OCI-LY3 (cell line): ENCODE measurements around the gene UNC5A.

Source experiments
- H2AFZ ChIP-seq: fragments of 200-600, 300-600 bp; shearing (Covaris generic); 2 replicates; pipeline ENCODE4 v1.6.0; 2014; ENCODE audit warnings: antibody characterized with exemption, low read depth, low read length
- H3K27ac ChIP-seq: fragments of 200-600, 300-600 bp; sonication (generic); 2 replicates; pipeline ENCODE4 v1.5.1; 2014; ENCODE audit warnings: mild to moderate bottlenecking, low read length, moderate library complexity, mixed read lengths
- H3K27me3 ChIP-seq: fragments of 200-600, 300-600 bp; sonication (generic); 2 replicates; pipeline ENCODE4 v1.6.1; 2014; ENCODE audit warnings: low read depth, low read length, mixed read lengths
- H3K36me3 ChIP-seq: fragments of 200-600, 300-600 bp; sonication (generic); replicated peaks from 2 replicates; pipeline ENCODE3; 2014; ENCODE audit warnings: low read depth, low read length, mixed read lengths
- H3K4me1 ChIP-seq: fragments of 300-600, 200-600 bp; sonication (generic); 2 replicates; pipeline ENCODE4 v1.6.1; 2014; ENCODE audit warnings: low read length, mixed read lengths
- H3K4me2 ChIP-seq: fragments of 200-600, 300-600 bp; sonication (generic); 2 replicates; pipeline ENCODE4 v1.6.1; 2014; ENCODE audit warnings: low read length, mixed read lengths
- H3K4me3 ChIP-seq: fragments of 300-600, 200-600 bp; sonication (generic); 2 replicates; pipeline ENCODE4 v1.5.1; 2014; ENCODE audit warnings: antibody characterized with exemption, mild to moderate bottlenecking, low read length, moderate library complexity
- H3K79me2 ChIP-seq: fragments of 300-600, 200-600 bp; shearing (Covaris generic); 2 replicates; pipeline ENCODE4 v1.6.1; 2014; ENCODE audit warnings: mild to moderate bottlenecking, low read length, mixed read lengths
- H3K9ac ChIP-seq: fragments of 300-600, 200-600 bp; shearing (Covaris generic); 2 replicates; pipeline ENCODE4 v1.6.0; 2014; ENCODE audit warnings: mild to moderate bottlenecking, low read length, moderate library complexity
- H3K9me3 ChIP-seq: fragments of 200-600, 300-600 bp; shearing (Covaris generic); 2 replicates; pipeline ENCODE4 v1.6.1; 2014; ENCODE audit warnings: low read length, mixed read lengths; ENCODE audit not compliant: insufficient read depth
- H4K20me1 ChIP-seq: fragments of 200-600, 300-600 bp; sonication (generic); 2 replicates; pipeline ENCODE4 v1.6.1; 2016; ENCODE audit warnings: low read length, mixed read lengths; ENCODE audit not compliant: insufficient read depth
- EZH2phosphoT487 ChIP-seq: fragments of 200-600 bp; shearing (Covaris generic); IDR thresholded peaks from 2 replicates; pipeline ENCODE4 v1.6.1; 2018; ENCODE audit warnings: antibody characterized with exemption, mixed run types, low read depth
- TF ChIP-seq, protein P1 (sequence below): fragments of 200-600, 300-600 bp; sonication (generic); IDR thresholded peaks from 2 replicates; pipeline ENCODE4 v1.5.1; 2014; ENCODE audit warnings: antibody characterized with exemption, low read length, low read depth

The UNC5A gene

DNA sequence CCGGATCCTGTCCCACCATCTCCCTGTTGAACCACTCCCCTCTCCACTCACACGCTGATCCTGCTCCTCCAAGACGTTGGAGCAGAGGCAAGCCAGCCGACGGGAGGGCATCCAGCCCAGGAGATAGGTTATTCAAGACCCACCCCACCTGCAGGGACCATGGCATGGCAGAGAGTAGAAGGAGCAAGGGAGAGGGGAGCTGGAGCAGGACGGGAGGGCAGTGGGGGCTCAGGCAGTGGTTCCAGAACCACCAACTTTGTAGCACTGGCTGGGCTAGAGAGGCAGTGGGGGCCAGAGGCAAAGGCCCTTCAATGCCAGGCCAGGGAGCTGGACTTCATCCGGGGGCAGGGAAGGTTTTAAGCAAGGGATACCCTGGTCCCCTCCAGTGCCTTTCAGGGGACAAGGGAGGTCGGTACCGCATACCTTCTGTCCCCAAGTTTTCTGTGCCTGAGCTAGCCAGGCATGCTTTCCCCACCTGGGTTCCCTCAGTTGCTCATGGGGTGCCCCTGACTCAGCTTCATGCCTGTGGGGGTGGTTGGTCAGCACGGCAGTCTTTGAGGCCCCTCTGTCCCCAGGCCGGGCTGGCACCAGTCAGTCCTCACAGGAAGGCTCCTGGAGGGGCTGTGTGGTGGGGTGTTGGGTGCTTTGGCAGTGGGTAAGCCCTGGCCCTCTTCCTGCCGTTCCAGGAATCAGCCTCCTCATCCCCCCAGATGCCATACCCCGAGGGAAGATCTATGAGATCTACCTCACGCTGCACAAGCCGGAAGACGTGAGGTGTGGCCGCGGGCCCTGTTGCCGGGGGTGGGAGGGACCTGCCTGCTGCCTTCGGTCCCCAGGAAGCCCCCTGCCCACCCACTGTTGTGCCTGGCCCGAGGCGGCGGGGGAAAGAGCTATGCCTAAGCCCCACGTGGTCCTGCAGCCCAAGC lies 66.4 kb downstream of the UNC5A start:
- Histone ChIP-seq H3K4me2 (no peak overlapping the region), H4K20me1 (no peaks in the 10 kb centered on the region), H3K9ac (no peak overlapping the region), H3K27me3 (no peaks in the 10 kb centered on the region), H2AFZ (no peak overlapping the region), H3K27ac (no peak overlapping the region), H3K79me2 (no peaks in the 10 kb centered on the region), H3K4me3 (no peak overlapping the region), H3K4me1 (no peaks in the 10 kb centered on the region), H3K9me3 (no peaks in the 10 kb centered on the region), H3K36me3 (no peaks in the 10 kb centered on the region)
- TF ChIP-seq, protein P1, sequence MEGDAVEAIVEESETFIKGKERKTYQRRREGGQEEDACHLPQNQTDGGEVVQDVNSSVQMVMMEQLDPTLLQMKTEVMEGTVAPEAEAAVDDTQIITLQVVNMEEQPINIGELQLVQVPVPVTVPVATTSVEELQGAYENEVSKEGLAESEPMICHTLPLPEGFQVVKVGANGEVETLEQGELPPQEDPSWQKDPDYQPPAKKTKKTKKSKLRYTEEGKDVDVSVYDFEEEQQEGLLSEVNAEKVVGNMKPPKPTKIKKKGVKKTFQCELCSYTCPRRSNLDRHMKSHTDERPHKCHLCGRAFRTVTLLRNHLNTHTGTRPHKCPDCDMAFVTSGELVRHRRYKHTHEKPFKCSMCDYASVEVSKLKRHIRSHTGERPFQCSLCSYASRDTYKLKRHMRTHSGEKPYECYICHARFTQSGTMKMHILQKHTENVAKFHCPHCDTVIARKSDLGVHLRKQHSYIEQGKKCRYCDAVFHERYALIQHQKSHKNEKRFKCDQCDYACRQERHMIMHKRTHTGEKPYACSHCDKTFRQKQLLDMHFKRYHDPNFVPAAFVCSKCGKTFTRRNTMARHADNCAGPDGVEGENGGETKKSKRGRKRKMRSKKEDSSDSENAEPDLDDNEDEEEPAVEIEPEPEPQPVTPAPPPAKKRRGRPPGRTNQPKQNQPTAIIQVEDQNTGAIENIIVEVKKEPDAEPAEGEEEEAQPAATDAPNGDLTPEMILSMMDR = no peak
- TF ChIP-seq EZH2phosphoT487 = no peak

- Histone ChIP-seq H3K36me3 (no peaks in the 10 kb centered on the region), H3K4me2 (no peak overlapping the region), H3K4me3 (no peak overlapping the region), H2AFZ (no peak overlapping the region), H3K27ac (no peak overlapping the region), H3K27me3 (no peaks in the 10 kb centered on the region), H4K20me1 (no peaks in the 10 kb centered on the region), H3K4me1 (no peaks in the 10 kb centered on the region), H3K9ac (no peak overlapping the region), H3K9me3 (no peaks in the 10 kb centered on the region), H3K79me2 (no peaks in the 10 kb centered on the region)
- TF ChIP-seq EZH2phosphoT487 = no peak
- TF ChIP-seq, protein P1 = no peak
These were observed 67.5 kb downstream of the UNC5A start for GRCh38 chr5:176877793-176878331.

DNA sequence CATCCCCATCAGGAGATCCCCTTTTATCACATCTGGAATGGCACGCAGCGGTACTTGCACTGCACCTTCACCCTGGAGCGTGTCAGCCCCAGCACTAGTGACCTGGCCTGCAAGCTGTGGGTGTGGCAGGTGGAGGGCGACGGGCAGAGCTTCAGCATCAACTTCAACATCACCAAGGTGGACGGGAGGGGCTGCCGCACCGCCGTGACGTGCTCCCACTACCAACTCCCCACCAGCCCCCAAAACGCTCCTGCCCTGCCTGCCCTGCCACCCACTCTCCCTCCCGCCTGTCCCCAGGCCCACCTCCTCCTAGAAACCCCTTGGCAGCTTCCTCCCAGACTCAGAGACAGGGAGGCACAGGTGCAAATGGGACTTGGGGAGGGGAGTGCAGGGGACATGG lies 68.1 kb downstream of the UNC5A start:
- Histone ChIP-seq H3K4me3 (no peak overlapping the region), H3K79me2 (no peaks in the 10 kb centered on the region), H4K20me1 (no peaks in the 10 kb centered on the region), H3K9me3 (no peaks in the 10 kb centered on the region), H3K27ac (no peak overlapping the region), H3K9ac (no peak overlapping the region), H3K27me3 (no peaks in the 10 kb centered on the region), H3K4me1 (no peaks in the 10 kb centered on the region), H3K4me2 (no peak overlapping the region), H2AFZ (no peak overlapping the region), H3K36me3 (no peaks in the 10 kb centered on the region)
- TF ChIP-seq, protein P1 = no peak
- TF ChIP-seq EZH2phosphoT487 = no peak

GRCh38 chr5:176878906-176879662 lies 68.7 kb downstream of the UNC5A start:
- Histone ChIP-seq H3K27me3 (no peaks in the 10 kb centered on the region), H3K36me3 (no peaks in the 10 kb centered on the region), H3K4me2 (no peak overlapping the region), H3K4me3 (no peak overlapping the region), H3K4me1 (no peaks in the 10 kb centered on the region), H3K9ac (no peak overlapping the region), H4K20me1 (no peaks in the 10 kb centered on the region), H2AFZ (no peak overlapping the region), H3K79me2 (no peaks in the 10 kb centered on the region), H3K27ac (no peak overlapping the region), H3K9me3 (no peaks in the 10 kb centered on the region)
- TF ChIP-seq EZH2phosphoT487 = no peak
- TF ChIP-seq, protein P1 = no peak
